DND-41 (cell line): ENCODE data around the gene POLK.

ENCODE experiments used
- CTCF ChIP-seq: IDR thresholded peaks from 2 replicates; pipeline ENCODE4 v1.5.1; 2012; ENCODE audit warnings: borderline replicate concordance, low read length, moderate library complexity, mild to moderate bottlenecking; ENCODE audit not compliant: poor library complexity, severe bottlenecking; ENCODE audit errors: extremely low read depth
- EZH2 ChIP-seq: IDR thresholded peaks from 3 replicates; pipeline ENCODE4 v1.6.1; 2012; ENCODE audit warnings: borderline replicate concordance, low read depth, mild to moderate bottlenecking, moderate library complexity, low read length, inconsistent platforms; ENCODE audit not compliant: severe bottlenecking

- TF ChIP-seq CTCF (no peak), EZH2 (no peak)
These were observed 13.4 kb upstream of the POLK start for GRCh38 chr5:75498208-75498777.
